Skeletal muscle tissue (tissue), 4 donors: ENCODE data around the gene SCLY. TPM values are rescaled to one million over a fixed set of nuclear protein-coding genes. Genes with fewer than 3 reads are reported as not detected.

Source experiments
- H3K27ac ChIP-seq: one replicate; pipeline ENCODE4 v1.7.0; 2013; ENCODE audit warnings: mild to moderate bottlenecking, low read depth, low read length, inconsistent platforms
- H3K27me3 ChIP-seq, 3 donors: one replicate each; pipeline ENCODE4 v1.7.0; 2013; ENCODE audit warnings: low read length in 3 of 3; ENCODE audit not compliant: control insufficient read depth in 3 of 3, insufficient read depth in 3 of 3
- H3K36me3 ChIP-seq, 3 donors: one replicate each; pipeline ENCODE4 v1.7.0; 2013; ENCODE audit warnings: low read length in 3 of 3; ENCODE audit not compliant: control insufficient read depth in 3 of 3, insufficient read depth in 3 of 3
- H3K4me1 ChIP-seq, 3 donors: one replicate each; pipeline ENCODE4 v1.7.0; 2013; ENCODE audit warnings: low read length in 3 of 3, mild to moderate bottlenecking in 3 of 3; ENCODE audit not compliant: control insufficient read depth in 3 of 3, insufficient read depth in 3 of 3
- H3K4me3 ChIP-seq, 3 donors: one replicate each; pipeline ENCODE4 v1.7.0; 2013; ENCODE audit warnings: low read length in 3 of 3
- H3K9ac ChIP-seq, 3 donors: one replicate each; pipeline ENCODE4 v1.7.0; 2013; ENCODE audit warnings: low read length in 3 of 3, mild to moderate bottlenecking in 3 of 3, moderate library complexity in 2 of 3, low read depth in 1 of 3
- H3K9me3 ChIP-seq, 3 donors: one replicate each; pipeline ENCODE4 v1.7.0; 2013; ENCODE audit warnings: low read length in 3 of 3; ENCODE audit not compliant: control insufficient read depth in 3 of 3
- total RNA-seq: library from RNA; depleted of rRNA; stranded (reverse); fragments of >200 nt; gene quantifications from one replicate; pipeline ENCODE4 v1.2.3, GENCODE V29; 2014
- donor health status: Osteomylitis.

SCLY gene
- total RNA-seq, 1 donor from 2014 or later = 11.5 TPM

DNA sequence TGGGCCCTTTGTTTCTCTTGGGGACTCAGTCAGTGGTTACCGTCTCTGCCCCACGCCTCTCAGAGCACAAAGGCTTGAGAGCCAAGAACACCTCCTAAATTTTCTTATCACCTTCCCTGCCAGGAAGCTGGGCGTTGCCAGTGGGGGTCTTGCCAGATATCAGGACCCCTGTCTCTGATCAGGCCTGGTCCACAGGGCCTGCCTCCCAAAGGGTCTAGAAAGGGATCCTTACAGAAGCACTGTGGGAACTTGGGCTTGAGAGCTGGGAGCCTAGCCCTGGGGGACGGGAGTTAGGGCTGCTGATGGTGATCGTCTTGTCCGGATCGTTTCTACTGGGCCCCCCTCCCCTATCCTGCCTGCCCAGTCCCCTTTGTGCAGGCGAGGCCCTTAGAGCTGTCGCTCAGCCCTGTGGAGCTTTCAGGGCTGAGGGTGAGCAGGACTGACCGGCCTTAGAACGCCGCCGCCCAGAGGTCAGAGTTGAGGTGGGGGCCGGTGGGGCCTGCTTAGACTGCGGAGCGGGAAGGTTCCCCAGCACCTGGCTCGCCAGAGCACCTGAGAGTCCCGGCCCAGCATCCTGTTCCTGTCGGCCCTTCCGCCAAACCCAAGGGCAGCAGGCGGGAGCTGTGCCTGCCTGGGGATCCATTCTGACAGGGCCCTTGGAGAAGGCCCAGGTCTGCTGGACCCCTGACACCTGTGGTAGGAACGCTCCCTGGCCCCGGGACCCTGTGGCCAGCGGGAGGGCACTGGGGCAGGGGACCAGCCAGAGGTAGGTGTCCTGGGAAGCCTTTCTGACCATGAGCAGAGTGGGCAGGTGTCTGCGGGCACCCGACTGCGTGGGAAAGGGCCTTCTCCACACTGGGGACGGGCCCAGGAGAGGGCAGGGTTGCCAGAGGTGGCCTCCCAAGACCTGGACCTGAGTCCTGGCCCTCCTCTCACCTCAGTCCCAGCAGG lies 40.3 kb downstream of the SCLY start:
- H3K36me3 ChIP-seq = no peaks in the 10 kb centered on the region
- no peak overlapping the region for H3K27ac ChIP-seq
- peaks cover 0 to 11% (median 0%) of the 10 kb centered on the region in 3 donors for H3K27me3 ChIP-seq
- no peak overlapping the region for H3K9ac ChIP-seq
- peaks cover 0 to 4% (median 3%) of the 10 kb centered on the region in 3 donors for H3K4me1 ChIP-seq
- H3K4me3 ChIP-seq = no peak overlapping the region
- H3K9me3 ChIP-seq = no peaks in the 10 kb centered on the region

DNA sequence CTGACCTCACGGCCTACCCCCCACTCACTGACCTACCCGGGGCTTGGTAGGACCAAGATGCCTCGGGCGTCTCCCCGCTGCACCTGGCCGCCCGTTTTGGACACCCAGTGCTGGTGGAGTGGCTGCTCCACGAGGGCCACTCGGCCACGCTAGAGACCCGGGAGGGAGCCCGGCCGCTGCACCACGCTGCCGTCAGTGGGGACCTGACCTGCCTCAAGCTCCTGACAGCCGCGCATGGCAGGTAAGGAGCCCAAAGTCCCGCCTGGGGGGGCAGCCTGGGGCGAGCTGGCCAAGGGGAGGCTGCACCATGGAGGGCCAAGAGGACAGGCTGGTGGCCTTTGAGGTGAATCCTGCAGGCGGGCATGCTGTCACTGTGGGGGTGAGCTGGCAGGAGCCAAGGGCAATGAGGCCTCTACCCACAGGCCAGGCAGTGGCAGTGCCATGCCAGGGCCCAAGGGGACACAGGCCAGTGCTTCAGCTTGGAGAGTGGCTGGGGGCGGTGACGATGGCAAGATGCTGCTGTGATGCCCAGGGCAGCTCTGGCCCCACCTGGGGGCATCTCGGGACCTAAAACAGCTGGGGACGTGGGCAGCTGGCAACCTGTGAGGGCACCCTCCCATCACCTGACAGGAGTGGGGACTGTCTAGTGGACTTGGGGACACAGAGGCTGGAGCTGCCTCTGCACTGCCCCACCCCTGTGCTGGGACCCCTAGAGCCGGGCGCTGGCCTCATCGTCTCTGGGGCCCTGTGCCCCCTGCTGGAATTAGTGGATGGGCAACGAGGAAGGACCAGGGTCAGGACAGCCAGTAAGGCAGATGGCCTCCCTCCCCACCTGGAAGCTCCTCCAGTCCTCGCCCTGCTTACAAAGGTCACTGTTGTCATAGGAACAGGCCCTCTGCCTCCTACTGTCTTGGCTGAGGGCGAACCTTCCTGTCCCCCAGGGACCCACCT lies 41.4 kb downstream of the SCLY start:
- Histone ChIP-seq H3K36me3 (no peaks in the 10 kb centered on the region), H3K27me3 (peaks cover 0 to 13% (median 0%) of the 10 kb centered on the region in 3 donors), H3K27ac (no peak overlapping the region)

GRCh38 chr2:238102865-238103264 lies 42.1 kb downstream of the SCLY start:
- Histone ChIP-seq H3K9ac (no peak overlapping the region), H3K36me3 (no peaks in the 10 kb centered on the region), H3K27ac (no peak overlapping the region), H3K9me3 (no peaks in the 10 kb centered on the region), H3K27me3 (peaks cover 0 to 13% (median 0%) of the 10 kb centered on the region in 3 donors), H3K4me3 (no peak overlapping the region), H3K4me1 (peaks cover 0 to 8% (median 4%) of the 10 kb centered on the region in 3 donors)

More for the DNA sequence above, 41.4 kb downstream of the SCLY start:
- H3K9me3 ChIP-seq = no peaks in the 10 kb centered on the region
- no peak overlapping the region for H3K9ac ChIP-seq
- peaks cover 0 to 4% (median 4%) of the 10 kb centered on the region in 3 donors for H3K4me1 ChIP-seq
- no peak overlapping the region for H3K4me3 ChIP-seq

GRCh38 chr2:238103465-238104225 lies 42.8 kb downstream of the SCLY start:
- H3K27ac ChIP-seq = no peak overlapping the region
- H3K9ac ChIP-seq = no peak overlapping the region
- H3K27me3 ChIP-seq = peaks cover 0 to 13% (median 0%) of the 10 kb centered on the region in 3 donors
- no peaks in the 10 kb centered on the region for H3K36me3 ChIP-seq
- H3K9me3 ChIP-seq = no peaks in the 10 kb centered on the region
- no peak overlapping the region for H3K4me3 ChIP-seq
- peaks cover 0 to 16% (median 11%) of the 10 kb centered on the region in 3 donors for H3K4me1 ChIP-seq

GRCh38 chr2:238104226-238104690 lies 43.5 kb downstream of the SCLY start:
- no peak overlapping the region for H3K4me3 ChIP-seq
- no peaks in the 10 kb centered on the region for H3K36me3 ChIP-seq
- no peaks in the 10 kb centered on the region for H3K9me3 ChIP-seq
- H3K4me1 ChIP-seq = peaks cover 0 to 16% (median 14%) of the 10 kb centered on the region in 3 donors
- no peak overlapping the region for H3K27ac ChIP-seq
- H3K27me3 ChIP-seq = peaks cover 0 to 13% (median 0%) of the 10 kb centered on the region in 3 donors
- no peak overlapping the region for H3K9ac ChIP-seq

DNA sequence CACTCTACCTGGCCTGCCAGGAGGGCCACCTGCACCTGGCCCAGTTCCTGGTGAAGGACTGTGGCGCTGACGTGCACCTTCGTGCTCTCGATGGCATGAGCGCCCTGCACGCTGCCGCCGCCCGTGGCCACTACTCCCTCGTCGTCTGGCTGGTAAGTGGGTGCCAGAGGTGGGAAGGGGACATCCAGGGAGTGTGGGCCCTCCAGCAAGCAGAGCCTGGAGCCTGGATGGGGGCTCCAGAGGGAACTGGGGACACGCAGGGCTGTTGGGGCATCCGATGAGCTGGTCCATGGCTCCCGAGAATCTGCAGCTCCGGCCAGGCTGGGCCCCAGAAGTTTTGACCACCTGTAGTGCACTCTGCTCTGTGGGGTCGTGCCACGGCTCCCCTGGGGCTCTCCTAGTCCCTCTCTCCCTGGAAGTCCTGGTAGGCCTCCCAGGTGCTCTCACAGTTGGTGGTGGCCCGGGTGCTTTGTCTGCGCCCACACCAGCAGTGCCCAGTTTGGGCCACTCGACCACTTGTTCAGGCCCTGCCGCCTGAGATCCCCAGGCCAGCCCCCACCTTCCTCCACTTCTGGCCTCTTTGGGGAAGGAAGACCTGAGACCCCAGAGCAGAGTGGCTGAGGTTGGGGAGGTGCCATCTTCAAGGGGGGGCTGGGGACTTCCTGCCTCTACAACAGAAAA lies 44.0 kb downstream of the SCLY start:
- Histone ChIP-seq H3K9ac (no peak overlapping the region), H3K4me1 (peaks cover 0 to 16% (median 14%) of the 10 kb centered on the region in 3 donors), H3K9me3 (no peaks in the 10 kb centered on the region), H3K4me3 (no peak overlapping the region), H3K36me3 (no peaks in the 10 kb centered on the region), H3K27me3 (peaks cover 0 to 13% (median 0%) of the 10 kb centered on the region in 3 donors), H3K27ac (no peak overlapping the region)

DNA sequence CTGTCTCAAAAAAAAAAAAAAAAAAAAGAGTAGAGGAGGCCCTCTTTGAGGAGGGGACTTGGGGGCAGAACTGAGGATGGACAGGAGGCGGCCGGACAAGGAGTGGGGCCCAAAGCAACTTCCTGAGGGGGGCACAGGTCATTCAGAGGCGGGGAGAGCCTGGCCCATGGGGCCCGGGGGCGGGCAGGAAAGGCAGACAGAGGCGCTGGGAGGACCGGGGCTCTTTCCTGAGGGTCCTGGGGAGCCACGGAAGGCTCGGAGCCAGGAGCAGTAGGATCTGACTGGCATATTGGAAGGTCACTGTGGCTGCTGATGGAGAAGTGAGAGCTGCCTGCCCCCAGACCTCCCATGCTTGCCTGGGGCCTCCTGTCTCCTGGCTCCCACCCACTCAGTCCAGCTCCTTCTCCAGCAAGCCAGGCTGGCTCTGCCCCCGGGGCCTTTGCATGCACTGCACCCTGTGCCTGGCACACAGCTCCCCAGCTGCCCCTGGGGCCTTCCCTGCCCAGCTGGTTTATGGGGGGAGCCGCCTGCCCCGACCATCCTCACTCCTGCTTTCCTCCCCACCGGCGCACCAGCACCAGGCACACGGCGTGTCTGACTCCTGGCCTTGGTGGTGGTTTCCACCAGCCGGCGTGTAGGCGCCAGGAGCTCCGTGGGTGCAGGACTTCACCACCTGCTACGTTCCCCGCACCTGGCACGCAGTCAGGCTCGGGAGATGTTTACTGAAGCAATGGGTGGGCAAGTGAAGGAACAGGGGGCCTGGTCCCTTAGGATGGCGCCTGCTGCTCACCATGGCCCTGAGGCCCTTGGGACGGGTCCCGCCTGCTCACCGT lies 44.9 kb downstream of the SCLY start:
- no peaks in the 10 kb centered on the region for H3K9me3 ChIP-seq
- H3K27me3 ChIP-seq = peaks cover 0 to 13% (median 0%) of the 10 kb centered on the region in 3 donors
- H3K27ac ChIP-seq = no peak overlapping the region
- H3K4me1 ChIP-seq = peaks cover 0 to 16% (median 14%) of the 10 kb centered on the region in 3 donors
- no peak overlapping the region for H3K4me3 ChIP-seq
- no peaks in the 10 kb centered on the region for H3K36me3 ChIP-seq
- no peak overlapping the region for H3K9ac ChIP-seq

GRCh38 chr2:238106339-238106697 lies 45.5 kb downstream of the SCLY start:
- H3K4me3 ChIP-seq = no peak overlapping the region
- no peaks in the 10 kb centered on the region for H3K9me3 ChIP-seq
- no peaks in the 10 kb centered on the region for H3K36me3 ChIP-seq
- no peak overlapping the region for H3K27ac ChIP-seq
- H3K4me1 ChIP-seq = peaks cover 0 to 16% (median 14%) of the 10 kb centered on the region in 3 donors
- H3K9ac ChIP-seq = no peak overlapping the region
- peaks cover 0 to 13% (median 0%) of the 10 kb centered on the region in 3 donors for H3K27me3 ChIP-seq
